H1 (cell line): ENCODE measurements around the gene GSTO2. TPM values are rescaled to one million over a fixed set of nuclear protein-coding genes. Genes with fewer than 3 reads are reported as not detected.

Experiments used
- CTCF ChIA-PET: fragments of 300-600 bp; sonication (Branson Sonifier 250); formaldehyde crosslinking; loops from one replicate; lab custom pipeline; 2021; ENCODE audit not compliant: partially characterized antibody; lab: Charles Lee
- POLR2A ChIA-PET: fragments of 300-600 bp; sonication (Branson Sonifier 250); formaldehyde crosslinking; loops from one replicate; lab custom pipeline; 2021; ENCODE audit warnings: inconsistent platforms; ENCODE audit not compliant: partially characterized antibody; lab: Charles Lee
- DNase-seq, 2 experiments: peaks; one replicate each; pipeline versions ENCODE4 v3.0.0 to v3.0.0-alpha.2; 2010 to 2022; ENCODE audit warnings: low spot score in 2 of 2, low read depth in 1 of 2, mixed read lengths in 1 of 2
- FAIRE-seq: peaks from 2 replicates; lab custom pipeline; 2011; peaks lifted over from hg19 to GRCh38; lab: Jason Lieb, UNC
- H2AFZ ChIP-seq: 2 replicates; pipeline ENCODE4 v1.8.1; 2012; ENCODE audit warnings: low read length, inconsistent platforms
- H2AK5ac ChIP-seq: 2 replicates; pipeline ENCODE4 v1.6.1; 2013; ENCODE audit warnings: low read depth, low read length
- H2BK120ac ChIP-seq: replicated peaks from 2 replicates; pipeline ENCODE3; 2013; ENCODE audit warnings: low read depth, low read length, inconsistent platforms
- H2BK12ac ChIP-seq: 2 replicates; pipeline ENCODE4 v1.6.1; 2013; ENCODE audit warnings: low read depth, low read length
- H2BK15ac ChIP-seq: 2 replicates; pipeline ENCODE4 v1.6.1; 2013; ENCODE audit warnings: low read length
- H2BK20ac ChIP-seq: 2 replicates; pipeline ENCODE4 v1.6.1; 2013; ENCODE audit warnings: low read length
- H2BK5ac ChIP-seq: 2 replicates; pipeline ENCODE4 v1.6.1; 2013; ENCODE audit warnings: low read depth, low read length
- H3K14ac ChIP-seq: 2 replicates; pipeline ENCODE4 v1.6.1; 2013; ENCODE audit warnings: inconsistent platforms; ENCODE audit not compliant: insufficient read length
- H3K18ac ChIP-seq: 2 replicates; pipeline ENCODE4 v1.6.1; 2013; ENCODE audit warnings: low read length; ENCODE audit errors: extremely low read depth
- H3K23ac ChIP-seq: 2 replicates; pipeline ENCODE4 v1.6.1; 2013; ENCODE audit warnings: inconsistent platforms; ENCODE audit not compliant: insufficient read length
- H3K23me2 ChIP-seq: 2 replicates; pipeline ENCODE4 v1.6.1; 2013; ENCODE audit warnings: low read depth, low read length
- H3K27ac ChIP-seq: 2 replicates; pipeline ENCODE4 v1.6.1; 2011; ENCODE audit warnings: low read depth, low read length, inconsistent platforms
- H3K27me3 ChIP-seq, 4 experiments: replicated peaks in 1 of 4; 1 replicate in 1 of 4; 2 replicates in 3 of 4; pipeline versions ENCODE4 v1.6.1 to v1.8.1; 2011 to 2013; ENCODE audit warnings: low read length in 3 of 4, mild to moderate bottlenecking in 3 of 4, inconsistent platforms in 2 of 4, mixed read lengths in 2 of 4, moderate library complexity in 1 of 4; ENCODE audit not compliant: control insufficient read depth in 3 of 4, insufficient read depth in 3 of 4; ENCODE audit errors: extremely low read depth in 1 of 4
- H3K36me3 ChIP-seq, 4 experiments: 2 replicates each; pipeline versions ENCODE4 v1.6.1 to v1.8.1; 2011 to 2013; ENCODE audit warnings: mild to moderate bottlenecking in 4 of 4, low read length in 3 of 4, moderate library complexity in 2 of 4, control low read depth in 1 of 4, inconsistent platforms in 1 of 4; ENCODE audit not compliant: insufficient read depth in 4 of 4, control insufficient read depth in 2 of 4
- H3K4ac ChIP-seq: replicated peaks from 2 replicates; pipeline ENCODE3; 2013; ENCODE audit warnings: low read length, low read depth, mixed read lengths, inconsistent platforms; ENCODE audit not compliant: insufficient read length
- H3K4me1 ChIP-seq, 4 experiments: replicated peaks in 1 of 4; 1 replicate in 1 of 4; 2 replicates in 3 of 4; pipeline versions ENCODE4 v1.6.1 to v1.8.1; 2011 to 2013; ENCODE audit warnings: low read length in 3 of 4, inconsistent platforms in 2 of 4, mixed read lengths in 1 of 4; ENCODE audit not compliant: insufficient read depth in 4 of 4, control insufficient read depth in 3 of 4
- H3K4me2 ChIP-seq, 2 experiments: 2 replicates each; pipeline versions ENCODE4 v1.6.1 to v1.8.1; 2011 to 2013; ENCODE audit warnings: low read depth in 2 of 2, low read length in 2 of 2, control low read depth in 1 of 2, inconsistent platforms in 1 of 2, mild to moderate bottlenecking in 1 of 2; ENCODE audit not compliant: insufficient read depth in 1 of 2
- H3K4me3 ChIP-seq, 4 experiments: fragments of 200-600, 300-600 bp in 1 of 4; sonication (generic), shearing (Covaris generic), sonication (Bioruptor Twin) in 1 of 4; 2 replicates each; pipeline versions ENCODE4 v1.5.1 to v1.8.1; 2011 to 2016; ENCODE audit warnings: low read length in 4 of 4, low read depth in 3 of 4, control low read depth in 2 of 4, inconsistent platforms in 2 of 4, mild to moderate bottlenecking in 2 of 4, mixed read lengths in 1 of 4, moderate library complexity in 1 of 4; ENCODE audit not compliant: insufficient read depth in 2 of 4; ENCODE audit errors: extremely low read depth in 1 of 4
- H3K56ac ChIP-seq: replicated peaks from 2 replicates; pipeline ENCODE3; 2013; ENCODE audit warnings: low read depth, mild to moderate bottlenecking, mixed read lengths, low read length, inconsistent platforms; ENCODE audit not compliant: insufficient read length
- H3K79me1 ChIP-seq: 2 replicates; pipeline ENCODE4 v1.6.1; 2013; ENCODE audit warnings: low read depth, low read length, control low read depth
- H3K79me2 ChIP-seq, 2 experiments: 2 replicates each; pipeline versions ENCODE4 v1.6.1 to v1.8.1; 2012 to 2013; ENCODE audit warnings: low read length in 2 of 2, mild to moderate bottlenecking in 2 of 2, inconsistent platforms in 1 of 2; ENCODE audit not compliant: insufficient read depth in 2 of 2, control insufficient read depth in 1 of 2
- H3K9ac ChIP-seq, 4 experiments: replicated peaks in 1 of 4; 1 replicate in 1 of 4; 2 replicates in 3 of 4; pipeline versions ENCODE4 v1.6.1 to v1.8.1; 2011 to 2013; ENCODE audit warnings: low read depth in 3 of 4, low read length in 3 of 4, control low read depth in 2 of 4, mild to moderate bottlenecking in 2 of 4, moderate library complexity in 2 of 4, inconsistent platforms in 1 of 4; ENCODE audit errors: extremely low read depth in 1 of 4
- H3K9me3 ChIP-seq, 2 experiments: 2 replicates each; pipeline versions ENCODE4 v1.6.1 to v1.8.1; 2012 to 2013; ENCODE audit warnings: mild to moderate bottlenecking in 2 of 2, moderate library complexity in 2 of 2, control low read depth in 1 of 2, inconsistent platforms in 1 of 2, low read depth in 1 of 2, low read length in 1 of 2, mixed read lengths in 1 of 2; ENCODE audit not compliant: insufficient read depth in 2 of 2
- H4K20me1 ChIP-seq, 2 experiments: replicated peaks in 1 of 2; 2 replicates each; pipeline versions ENCODE3 to v1.8.1; 2011 to 2013; ENCODE audit warnings: inconsistent platforms in 2 of 2, low read length in 2 of 2, mild to moderate bottlenecking in 1 of 2; ENCODE audit not compliant: insufficient read depth in 2 of 2, control insufficient read depth in 1 of 2
- H4K5ac ChIP-seq: 2 replicates; pipeline ENCODE4 v1.6.1; 2013; ENCODE audit warnings: low read length, low read depth, mixed read lengths, inconsistent platforms; ENCODE audit not compliant: insufficient read length
- H4K8ac ChIP-seq: 2 replicates; pipeline ENCODE4 v1.8.0; 2013; ENCODE audit warnings: mild to moderate bottlenecking, moderate library complexity, low read length, inconsistent platforms; ENCODE audit not compliant: insufficient read depth; ENCODE audit errors: extremely low read depth
- H4K91ac ChIP-seq: replicated peaks from 2 replicates; pipeline ENCODE3; 2013; ENCODE audit warnings: low read length, mixed read lengths, inconsistent platforms; ENCODE audit not compliant: insufficient read length
- BACH1 ChIP-seq: IDR thresholded peaks from 2 replicates; pipeline ENCODE4 v1.6.1; 2012; ENCODE audit warnings: low read length, improper control_type of control experiment
- EP300 ChIP-seq, 2 experiments: IDR thresholded peaks; 1 replicate in 1 of 2; 2 replicates in 1 of 2; pipeline ENCODE4 v1.6.1; 2011 to 2012; ENCODE audit warnings: low read depth in 2 of 2, low read length in 2 of 2, mild to moderate bottlenecking in 2 of 2, borderline replicate concordance in 1 of 2, inconsistent platforms in 1 of 2, moderate library complexity in 1 of 2
- FOSL1 ChIP-seq: IDR thresholded peaks from 2 replicates; pipeline ENCODE4 v1.6.1; 2011; ENCODE audit warnings: mild to moderate bottlenecking, low read depth, low read length, moderate library complexity; ENCODE audit not compliant: insufficient read depth
- GTF2F1 ChIP-seq: IDR thresholded peaks from 2 replicates; pipeline ENCODE4 v1.6.1; 2012; ENCODE audit warnings: low read depth, low read length, improper control_type of control experiment, borderline replicate concordance
- POLR2A ChIP-seq, 2 experiments: IDR thresholded peaks; 1 replicate in 1 of 2; 2 replicates in 1 of 2; pipeline ENCODE4 v1.6.1; 2011; ENCODE audit warnings: low read depth in 2 of 2, low read length in 2 of 2, mild to moderate bottlenecking in 2 of 2; ENCODE audit errors: control extremely low read depth in 1 of 2
- SIN3A ChIP-seq, 2 experiments: IDR thresholded peaks in 1 of 2; conservative IDR thresholded peaks in 1 of 2; 2 replicates each; pipeline ENCODE4 v1.6.1; 2011 to 2012; ENCODE audit warnings: low read length in 2 of 2, improper control_type of control experiment in 1 of 2, low read depth in 1 of 2, mild to moderate bottlenecking in 1 of 2
- SP1 ChIP-seq: IDR thresholded peaks from 2 replicates; pipeline ENCODE4 v1.6.1; 2011; ENCODE audit warnings: low read depth, low read length
- SP2 ChIP-seq: IDR thresholded peaks from 2 replicates; pipeline ENCODE4 v1.6.1; 2012; ENCODE audit warnings: mild to moderate bottlenecking, low read length, inconsistent platforms
- TAF1 ChIP-seq: IDR thresholded peaks from 2 replicates; pipeline ENCODE4 v1.6.1; 2011; ENCODE audit warnings: mild to moderate bottlenecking, low read depth, low read length
- TBP ChIP-seq: IDR thresholded peaks from 2 replicates; pipeline ENCODE4 v1.6.1; 2011; ENCODE audit warnings: low read depth, low read length, improper control_type of control experiment
- WGBS, 2 experiments: shearing (Covaris generic) in 1 of 2; methylation state at CpG; one replicate each; pipeline versions ENCODE4 v1.1.6 to v1.1.7; 2013 to 2015; ENCODE audit warnings: low lambda C conversion rate in 2 of 2, mixed read lengths in 2 of 2, inconsistent platforms in 1 of 2, low coverage in 1 of 2, missing lambda C conversion rate in 1 of 2; ENCODE audit not compliant: insufficient replicate concordance in 2 of 2, insufficient coverage in 1 of 2, insufficient read length in 1 of 2; ENCODE audit errors: extremely low coverage in 1 of 2, missing lambda C conversion rate in 1 of 2; 5-methylcytosine and 5-hydroxymethylcytosine counted together
- polyA plus RNA-seq, 7 experiments: library from polyadenylated mRNA; depleted of rRNA in 3 of 7; stranded (reverse) in 5 of 7; unstranded in 2 of 7; fragments of >200 nt in 5 of 7; fragments of 200-250 nt in 2 of 7; gene quantifications; 1 replicate in 5 of 7; 2 replicates in 1 of 7; 4 replicates in 1 of 7; pipeline versions ENCODE4 v1.2.1 to v1.2.3, GENCODE V29; 2011 to 2013; ENCODE audit warnings: missing spikeins in 2 of 7, mixed read lengths in 2 of 7
- total RNA-seq: library from RNA; stranded (reverse); fragmentation: NEBNext Ultra II Directional; extraction: Animal tissue kit (Norgen Biotek cat#: 25700); gene quantifications from 2 replicates; pipeline ENCODE4 v1.2.1, GENCODE V29; 2021

The GSTO2 gene
- total and polyA plus RNA-seq, 2 of the 8 experiments (the other 6 are each of a cell fraction or from before 2014, with no cell fraction given), result 13.1 to 41.7 TPM

DNA sequence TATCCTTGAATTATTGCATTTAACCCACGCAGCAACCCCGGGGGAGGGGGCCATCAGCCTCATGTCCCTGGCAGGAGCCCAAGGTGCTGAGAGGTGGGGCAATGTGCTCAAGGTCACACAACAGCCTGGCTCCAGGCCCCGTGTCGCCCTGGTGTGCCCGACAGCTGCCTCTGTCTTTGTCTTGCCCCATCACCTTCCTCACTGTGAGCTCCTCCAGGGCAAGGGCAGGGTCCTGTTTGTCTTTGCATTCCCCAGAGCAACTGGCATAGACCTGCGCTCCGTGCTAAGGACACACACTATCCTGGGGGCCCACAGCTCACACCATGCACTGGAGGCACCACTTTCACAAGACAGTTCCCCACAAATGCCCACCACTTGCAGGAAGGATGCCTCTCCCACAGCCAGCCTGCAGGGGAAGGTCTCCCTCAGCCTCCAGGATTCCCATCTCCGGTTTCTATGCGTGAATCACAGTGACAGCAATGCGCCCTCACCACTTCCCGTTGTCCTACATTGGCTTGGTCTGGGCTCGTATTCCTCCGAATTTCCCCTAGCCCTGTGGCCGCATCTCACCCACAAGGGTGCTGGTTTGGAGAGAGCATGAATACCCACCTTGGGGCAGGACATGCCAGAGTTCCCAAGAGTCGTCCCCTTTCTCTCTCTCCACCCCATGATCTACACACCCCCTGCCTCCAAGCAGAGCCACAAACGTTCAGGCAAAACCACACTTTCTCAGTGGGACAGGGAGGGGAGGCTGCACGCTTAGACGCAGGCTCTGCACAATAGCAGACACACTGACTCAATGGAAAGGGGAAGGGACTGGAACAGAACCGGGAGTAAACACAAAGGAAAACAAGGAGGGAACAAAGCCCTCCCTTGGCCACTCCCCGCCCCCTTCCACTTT is 59.0 kb downstream of the GSTO2 start:
- Histone ChIP-seq H4K91ac (peak overlapping the region; percentile 71), H4K8ac (peak overlapping the region; percentile 94; the same call in 1 of the 2 replicates), H3K4me1 (peaks cover 48 to 77% (median 59%) of the 10 kb centered on the region in 4 experiments), H2BK15ac (peak overlapping the region; percentile 50), H2AFZ (no peak overlapping the region), H4K20me1 (peaks cover 2 to 4% of the 10 kb centered on the region in 2 experiments), H3K27ac (peak overlapping the region; percentile 87), H2BK5ac (peak overlapping the region; percentile 69), H3K23me2 (no peaks in the 10 kb centered on the region), H3K4ac (peak overlapping the region; percentile 40), H3K23ac (no peak overlapping the region), H3K18ac (peak overlapping the region; percentile 78), H3K79me2 (peaks cover 4 to 88% of the 10 kb centered on the region in 2 experiments; a peak in 3 of 4 replicates), H3K56ac (no peak overlapping the region), H3K79me1 (peaks cover 36% of the 10 kb centered on the region), H3K14ac (peak overlapping the region; percentile 8), H3K9me3 (no peaks in the 10 kb centered on the region), H3K27me3 (no peaks in the 10 kb centered on the region), H3K4me3 (peak overlapping the region in 3 of 4 experiments; percentile 24 to 44 (median 24); a peak in 4 of 8 replicates), H3K4me2 (peak overlapping the region; percentile 66 to 79), H2BK120ac (peak overlapping the region; percentile 4), H3K36me3 (no peaks in the 10 kb centered on the region), H2BK12ac (peak overlapping the region; percentile 42), H3K9ac (peak overlapping the region in 3 of 4 experiments; percentile 15 to 56 (median 36); a peak in 6 of 7 replicates), H4K5ac (peak overlapping the region; percentile 64), H2BK20ac (peak overlapping the region; percentile 99), H2AK5ac (peak overlapping the region; percentile 58)
- 49% methylated on average over 20 of the region's 20 CpGs; no CpG with 5 or more reads in 1 of the 2 experiments for WGBS, 2 experiments
- ChIA-PET CTCF (interaction anchor here (0.7 to 18.5 kb wide), 8 partner anchors 9 to 294 kb away, joined by 3 to 166 read pairs (median 4); partner anchors contain the start of gene CFAP58), POLR2A (interaction anchor here (0.8 to 4.9 kb wide), 6 partner anchors 11 to 23 kb away, joined by 3 to 37 read pairs (median 3); partner anchors contain the start of gene ITPRIP)
- DNase-seq, result no peak
- no peak for FAIRE-seq
- TF ChIP-seq POLR2A (IDR thresholded peaks at IDR 0.05; ENCODE audit: control extremely low read depth in 1 of 2, low read depth in 2 of 2, low read length in 2 of 2), result peak in 1 of 2 experiments; percentile 58; a peak in 2 of 3 replicates
- no peak for TF ChIP-seq SP2
- peak; percentile 20; the same call in 1 of the 2 replicates for TF ChIP-seq BACH1
- peak; percentile 58 for TF ChIP-seq TAF1
- TF ChIP-seq FOSL1, result no peak
- TF ChIP-seq GTF2F1, result no peak
- TF ChIP-seq EP300 (IDR thresholded peaks at IDR 0.05; ENCODE audit: borderline replicate concordance in 1 of 2, low read depth in 2 of 2, low read length in 2 of 2), result peak in 1 of 2 experiments; percentile 61; a peak in 1 of 3 replicates
- peak; percentile 32; the same call in 1 of the 2 replicates for TF ChIP-seq TBP
- peak; percentile 5; the same call in 1 of the 2 replicates for TF ChIP-seq SP1
- TF ChIP-seq SIN3A (conservative IDR thresholded peaks at IDR 0.05 in 1 of 2, IDR thresholded peaks at IDR 0.05 in 1 of 2; ENCODE audit: low read depth in 1 of 2, low read length in 2 of 2), result peak in 1 of 2 experiments; percentile 13; a peak in 1 of 4 replicates
